ENCODE measurements around the gene KCNQ2.

The KCNQ2 gene

DNA sequence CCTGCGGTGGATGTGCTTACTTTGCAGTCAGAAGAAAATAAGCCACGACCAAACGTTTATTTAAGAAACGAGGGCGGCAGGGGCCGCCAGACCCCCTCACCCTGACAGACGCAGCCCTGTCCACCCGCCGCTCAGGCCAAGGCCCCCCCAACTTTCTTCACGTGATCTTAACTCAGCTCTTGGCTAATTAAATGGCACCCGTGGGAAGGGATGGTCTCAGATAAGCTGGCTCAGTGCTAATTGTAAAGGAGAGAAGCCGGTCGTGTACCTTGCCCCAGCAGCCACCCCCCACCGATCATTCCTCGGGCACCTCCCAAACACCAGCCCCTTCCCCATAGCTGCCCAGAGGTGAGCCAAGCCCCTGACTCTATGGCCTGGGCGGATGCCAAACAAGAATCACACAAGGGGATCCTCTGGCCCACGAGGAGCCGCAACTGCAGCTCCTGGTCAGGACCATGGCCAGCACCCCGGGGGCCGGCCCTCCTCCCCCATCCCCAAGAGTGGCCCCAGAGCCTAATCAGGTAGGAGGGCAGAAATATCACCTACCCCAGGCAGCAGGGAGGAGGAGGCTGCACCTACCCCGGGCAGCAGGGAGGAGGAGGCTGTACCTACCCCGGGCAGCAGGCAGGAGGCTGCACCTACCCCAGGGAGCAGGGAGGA is 11.2 kb downstream of the KCNQ2 start:
- DNase-seq (ENCODE audit: low spot score in 2 of 2) = no peak
- H3K4me3 Mint-ChIP-seq = no peak overlapping the region
- no peak overlapping the region for H3K27ac Mint-ChIP-seq
- no peaks in the 10 kb centered on the region for H3K9me3 Mint-ChIP-seq
- ATAC-seq = no peak
- H3K4me1 Mint-ChIP-seq = no peaks in the 10 kb centered on the region
- no peaks in the 10 kb centered on the region for H3K36me3 Mint-ChIP-seq

DNA sequence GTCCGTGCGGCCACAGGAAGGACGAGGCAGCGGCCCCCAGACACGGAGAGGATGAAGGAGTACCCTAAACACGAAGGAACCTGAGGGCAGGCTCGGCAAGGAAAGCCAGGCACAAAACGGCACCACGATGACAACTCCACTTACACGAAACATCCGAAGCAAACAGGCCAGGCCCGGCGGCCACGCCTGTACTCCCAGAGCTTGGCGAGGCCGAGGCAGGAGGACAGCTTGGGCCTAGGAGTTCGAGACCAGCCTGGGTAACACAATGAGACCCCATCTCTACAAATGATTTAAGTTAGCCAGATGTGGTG is 13.4 kb downstream of the KCNQ2 start:
- no peaks in the 10 kb centered on the region for H3K4me1 Mint-ChIP-seq
- DNase-seq (ENCODE audit: low spot score in 2 of 2) (no peak), ATAC-seq (no peak)
- no peak overlapping the region for H3K4me3 Mint-ChIP-seq
- H3K27ac Mint-ChIP-seq = no peak overlapping the region
- H3K36me3 Mint-ChIP-seq = no peaks in the 10 kb centered on the region
- no peaks in the 10 kb centered on the region for H3K9me3 Mint-ChIP-seq

DNA sequence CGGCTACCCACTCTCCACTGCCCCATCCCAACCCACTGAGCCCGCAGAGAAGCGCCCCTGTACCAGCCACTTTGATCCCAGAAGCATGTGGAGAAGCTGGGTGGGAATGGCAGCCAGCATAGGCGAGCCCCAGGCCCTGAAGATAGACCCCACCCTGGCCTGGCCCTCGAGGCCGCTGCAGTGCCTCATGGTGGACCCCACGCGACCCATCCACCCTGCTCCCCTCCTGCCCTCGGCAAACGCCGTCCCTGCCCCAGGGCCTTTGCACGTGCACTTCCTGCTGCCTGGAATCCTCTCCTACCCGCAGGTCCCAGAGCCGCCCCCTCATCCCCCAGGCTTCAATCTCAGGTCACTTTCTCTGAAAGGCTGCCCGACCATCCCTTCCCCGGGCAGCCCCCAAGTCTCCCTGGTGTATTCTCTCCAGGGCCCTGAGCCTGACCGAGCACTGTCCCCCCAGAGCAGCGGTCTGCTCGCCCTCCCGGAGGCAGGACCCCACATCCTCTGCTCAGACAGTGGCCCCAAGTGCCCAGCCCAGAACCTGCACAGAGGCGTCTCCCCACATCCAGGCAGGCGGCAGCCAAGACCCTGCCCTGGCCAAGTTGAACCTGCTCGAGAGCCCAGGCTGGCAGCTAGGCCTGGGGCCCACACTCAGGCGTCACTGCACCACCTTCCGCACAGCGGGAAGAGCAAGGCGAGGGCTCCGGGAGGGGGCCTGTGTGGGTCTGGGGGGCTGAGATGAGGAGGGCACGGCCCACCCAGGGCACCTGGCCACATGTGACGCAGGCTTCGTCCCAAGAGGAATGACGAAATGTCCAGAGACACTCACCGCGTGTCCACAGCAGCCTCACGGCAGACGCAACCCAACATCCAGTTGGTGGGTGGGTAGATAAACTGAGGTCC is 14.0 kb downstream of the KCNQ2 start:
- no peaks in the 10 kb centered on the region for H3K4me1 Mint-ChIP-seq

DNA sequence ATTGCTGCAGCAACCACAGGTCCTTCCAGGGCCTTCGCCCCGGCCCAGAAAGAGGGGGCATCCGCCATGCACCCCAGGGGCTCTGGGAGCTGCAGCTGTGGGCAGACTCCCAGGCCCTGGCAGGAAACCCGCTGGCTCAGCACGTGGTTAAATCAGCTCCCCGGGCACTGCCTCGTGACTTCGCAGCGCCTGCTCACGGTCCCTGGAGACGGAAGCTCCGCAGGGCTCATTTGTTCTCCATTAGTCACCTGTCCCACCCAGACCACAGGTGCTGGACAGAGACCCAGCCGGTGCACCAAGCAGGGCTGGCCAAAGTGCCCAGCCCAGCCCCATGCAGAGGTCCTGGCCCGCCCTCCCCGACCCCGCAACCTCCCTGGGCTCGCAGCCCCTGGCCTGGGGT is 14.7 kb downstream of the KCNQ2 start:
- no peak overlapping the region for H3K27ac Mint-ChIP-seq
- no peak overlapping the region for H3K4me3 Mint-ChIP-seq
- no peak for ATAC-seq

More for the DNA sequence above, 14.0 kb downstream of the KCNQ2 start:
- H3K9me3 Mint-ChIP-seq = no peaks in the 10 kb centered on the region
- H3K4me3 Mint-ChIP-seq = no peak overlapping the region
- no peak overlapping the region for H3K27ac Mint-ChIP-seq
- H3K36me3 Mint-ChIP-seq = no peaks in the 10 kb centered on the region
- no peak for DNase-seq (ENCODE audit: low spot score in 2 of 2)
- ATAC-seq = no peak

DNA sequence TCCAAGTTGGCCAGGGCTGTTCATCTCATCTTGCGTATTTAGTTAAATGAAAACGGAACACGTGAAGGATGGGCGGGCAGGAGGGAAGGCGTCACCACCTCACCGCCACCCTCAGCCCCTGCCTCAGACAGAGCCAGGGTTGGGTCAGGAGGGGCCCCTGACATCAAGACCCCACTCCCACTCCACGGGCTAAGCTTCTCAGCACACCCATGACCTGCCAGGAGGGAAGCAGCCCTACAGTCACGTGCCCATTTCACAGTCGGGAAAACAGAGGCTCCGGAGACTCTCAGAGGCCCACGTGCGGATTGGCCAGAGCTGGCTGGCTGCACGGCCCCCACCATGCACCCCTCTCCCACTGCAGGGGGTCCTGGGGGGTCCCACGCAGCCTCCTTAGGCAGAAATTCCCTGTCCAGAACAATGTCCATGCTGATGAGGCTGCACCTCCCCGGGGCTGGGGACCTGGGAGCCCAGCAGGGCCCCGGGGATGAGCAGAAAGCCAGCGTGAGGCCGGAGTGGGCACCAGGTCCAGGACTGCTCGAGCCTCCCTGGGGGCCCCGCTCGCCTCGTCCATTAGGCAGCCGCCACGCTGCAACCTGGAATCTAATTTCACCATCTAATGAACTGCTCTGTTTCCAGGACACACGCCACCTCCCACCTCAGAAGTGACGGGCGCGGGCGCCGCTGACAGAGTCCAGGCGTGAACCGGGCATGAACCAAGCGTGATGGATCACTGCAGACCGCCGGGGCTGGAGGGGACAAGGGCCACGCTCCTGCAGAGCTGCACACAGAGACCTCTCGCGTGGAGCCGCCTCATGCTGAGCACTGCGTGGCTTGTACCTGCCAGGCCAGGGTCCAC is 15.8 kb downstream of the KCNQ2 start:
- no peaks in the 10 kb centered on the region for H3K36me3 Mint-ChIP-seq
- no peaks in the 10 kb centered on the region for H3K9me3 Mint-ChIP-seq
- H3K4me1 Mint-ChIP-seq = no peaks in the 10 kb centered on the region
- H3K27ac Mint-ChIP-seq = no peak overlapping the region
- H3K4me3 Mint-ChIP-seq = no peak overlapping the region
- ATAC-seq (no peak), DNase-seq (ENCODE audit: low spot score in 2 of 2) (no peak)

More for the DNA sequence above, 14.7 kb downstream of the KCNQ2 start:
- no peaks in the 10 kb centered on the region for H3K4me1 Mint-ChIP-seq
- H3K36me3 Mint-ChIP-seq = no peaks in the 10 kb centered on the region
- DNase-seq (ENCODE audit: low spot score in 2 of 2) = no peak
- no peaks in the 10 kb centered on the region for H3K9me3 Mint-ChIP-seq

DNA sequence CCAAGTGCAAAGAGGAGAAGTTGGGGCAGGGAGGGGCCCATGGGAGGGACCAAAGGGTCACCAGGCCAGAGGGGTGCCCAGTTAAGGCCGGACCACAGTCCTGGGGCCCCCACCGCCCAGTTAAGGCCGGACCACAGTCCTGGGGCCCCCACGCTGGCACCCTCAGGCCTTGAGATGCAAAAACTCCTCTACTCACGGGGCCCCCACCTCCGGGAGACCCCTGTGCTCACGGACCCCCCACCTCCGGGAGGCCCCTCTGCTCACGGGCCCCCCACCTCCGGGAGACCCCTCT is 16.9 kb downstream of the KCNQ2 start:
- DNase-seq (ENCODE audit: low spot score in 2 of 2) (no peak), ATAC-seq (no peak)
- no peak overlapping the region for H3K4me3 Mint-ChIP-seq
- no peaks in the 10 kb centered on the region for H3K36me3 Mint-ChIP-seq
- H3K27ac Mint-ChIP-seq = no peak overlapping the region
- no peaks in the 10 kb centered on the region for H3K4me1 Mint-ChIP-seq
- no peaks in the 10 kb centered on the region for H3K9me3 Mint-ChIP-seq

DNA sequence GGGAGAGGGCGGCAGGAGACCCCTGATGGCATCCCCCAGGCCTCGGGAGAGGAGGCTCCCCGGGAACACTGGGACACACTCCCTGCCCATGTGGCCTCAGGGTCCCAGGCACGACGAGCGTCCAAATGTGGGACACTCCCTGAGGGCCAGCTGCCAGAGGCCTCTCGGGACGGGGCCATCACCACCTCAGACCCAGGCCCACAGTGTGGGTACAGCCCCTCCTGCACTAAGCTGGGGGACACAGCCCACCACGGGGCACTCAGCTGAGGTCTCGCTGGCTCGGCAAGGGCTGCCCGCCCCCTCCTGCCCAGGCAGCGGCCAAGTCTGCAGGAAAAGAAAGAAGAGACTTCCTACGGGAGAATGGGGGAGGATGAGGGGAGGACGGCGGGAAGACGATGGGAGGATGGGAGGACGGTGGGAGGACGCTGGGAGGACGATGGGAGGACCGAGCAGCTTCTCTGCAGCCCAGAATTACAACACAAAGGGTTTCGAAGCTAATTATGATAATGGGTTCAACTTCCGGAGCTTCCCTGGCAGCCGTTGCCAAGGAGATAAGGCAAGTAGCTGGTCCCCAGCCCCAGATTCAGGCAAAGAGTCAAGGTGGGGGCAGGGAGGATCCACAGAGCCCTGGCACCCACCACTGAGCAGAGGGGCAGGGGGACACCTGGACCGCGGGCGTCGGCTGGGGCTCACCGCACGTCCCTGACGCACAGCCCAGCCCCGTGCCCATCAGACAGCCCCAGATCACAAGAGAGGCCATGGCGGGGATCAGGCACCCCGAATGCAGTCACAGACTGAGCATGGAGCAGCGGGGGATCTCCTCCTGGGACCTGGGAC is 17.5 kb downstream of the KCNQ2 start:
- Mint-ChIP-seq H3K9me3 (no peaks in the 10 kb centered on the region), H3K36me3 (no peaks in the 10 kb centered on the region), H3K27ac (no peak overlapping the region), H3K4me1 (no peaks in the 10 kb centered on the region), H3K4me3 (no peak overlapping the region)
- no peak for DNase-seq (ENCODE audit: low spot score in 2 of 2)
- no peak for ATAC-seq

DNA sequence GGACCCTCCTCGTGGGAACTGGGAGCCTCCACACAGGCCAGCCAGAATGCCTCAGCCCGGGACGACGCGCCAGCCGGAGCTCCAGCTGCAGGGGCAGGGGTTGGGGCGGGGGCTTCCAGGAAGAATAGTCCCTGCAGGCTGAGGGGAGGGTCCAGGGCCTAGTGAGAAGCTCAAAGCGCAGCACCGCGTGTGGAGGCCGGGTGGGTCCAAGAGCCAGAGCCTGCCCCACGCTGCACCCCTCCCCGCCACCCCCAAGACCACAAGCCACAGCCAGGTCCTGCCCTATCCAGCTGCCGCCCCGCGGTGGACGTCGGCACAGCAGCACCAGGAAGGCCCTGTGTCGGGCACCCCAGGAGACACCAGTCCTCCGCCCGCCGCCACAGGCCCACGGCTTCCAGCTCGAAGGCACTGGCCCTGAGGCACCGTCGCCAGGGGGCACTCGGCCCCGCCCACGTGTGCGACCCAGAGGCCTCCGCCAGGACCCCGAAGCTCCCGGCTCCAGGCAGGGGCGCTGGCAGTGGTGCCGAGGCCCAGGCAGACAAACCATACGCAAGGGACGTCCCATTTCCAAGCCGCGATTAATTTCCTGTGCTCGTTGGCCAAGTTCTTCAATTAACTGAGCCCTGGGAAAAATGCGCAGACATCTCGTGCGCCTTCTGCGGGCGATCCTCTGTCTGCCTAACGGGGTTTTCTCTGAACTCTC is 19.5 kb downstream of the KCNQ2 start:
- DNase-seq (ENCODE audit: low spot score in 2 of 2) (no peak), ATAC-seq (peak; percentile 29)
- Mint-ChIP-seq H3K27ac (no peak overlapping the region), H3K4me1 (no peaks in the 10 kb centered on the region), H3K4me3 (no peak overlapping the region), H3K36me3 (no peaks in the 10 kb centered on the region), H3K9me3 (no peaks in the 10 kb centered on the region)

DNA sequence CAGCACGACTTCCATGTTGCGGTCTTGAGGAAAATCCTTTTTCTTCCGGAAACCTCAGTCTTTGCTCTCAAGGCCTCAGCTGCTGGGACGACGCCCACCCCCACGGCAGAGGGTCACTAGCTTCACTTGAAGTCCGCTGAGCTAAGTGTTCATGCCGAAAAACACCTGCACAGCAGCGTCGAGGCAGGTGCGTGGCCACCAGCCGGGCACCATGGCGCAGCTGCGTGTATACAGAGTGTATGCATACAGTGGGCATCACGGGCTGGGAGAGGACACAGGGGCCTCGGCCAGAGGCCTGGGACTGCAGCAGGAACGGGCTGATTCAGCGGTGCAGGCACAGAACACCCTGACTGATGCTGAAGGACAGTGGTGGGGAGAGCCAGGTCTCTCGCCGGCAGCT is 20.1 kb downstream of the KCNQ2 start:
- H3K9me3 Mint-ChIP-seq = no peaks in the 10 kb centered on the region
- no peak overlapping the region for H3K4me3 Mint-ChIP-seq
- DNase-seq (ENCODE audit: low spot score in 2 of 2) (no peak), ATAC-seq (peak; percentile 3)
- no peak overlapping the region for H3K27ac Mint-ChIP-seq
- no peaks in the 10 kb centered on the region for H3K4me1 Mint-ChIP-seq
- H3K36me3 Mint-ChIP-seq = no peaks in the 10 kb centered on the region

DNA sequence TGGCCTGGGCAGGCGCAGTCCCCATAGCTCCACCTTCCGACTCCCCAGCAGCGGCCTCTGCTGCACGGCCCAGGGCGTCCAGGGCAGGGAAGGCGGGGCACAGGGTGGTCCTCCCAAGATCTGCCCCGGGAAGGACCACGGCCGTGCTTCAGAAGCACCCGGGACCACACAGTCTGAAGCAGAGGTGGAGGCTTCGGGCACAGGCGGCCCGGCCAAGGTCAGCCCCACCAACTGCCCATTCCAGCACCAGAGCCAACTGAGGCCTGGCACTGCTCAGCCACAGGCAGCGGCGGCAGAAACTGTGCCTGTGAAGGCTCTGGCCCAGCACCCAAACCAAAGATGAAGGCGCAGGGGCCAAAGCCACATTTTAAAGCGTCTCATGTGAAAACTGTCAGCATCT is 20.6 kb downstream of the KCNQ2 start:
- H3K36me3 Mint-ChIP-seq = no peaks in the 10 kb centered on the region
- no peak for ATAC-seq
- H3K4me3 Mint-ChIP-seq = no peak overlapping the region
- no peaks in the 10 kb centered on the region for H3K4me1 Mint-ChIP-seq
- H3K9me3 Mint-ChIP-seq = no peaks in the 10 kb centered on the region
- no peak for DNase-seq (ENCODE audit: low spot score in 2 of 2)
- H3K27ac Mint-ChIP-seq = no peak overlapping the region

DNA sequence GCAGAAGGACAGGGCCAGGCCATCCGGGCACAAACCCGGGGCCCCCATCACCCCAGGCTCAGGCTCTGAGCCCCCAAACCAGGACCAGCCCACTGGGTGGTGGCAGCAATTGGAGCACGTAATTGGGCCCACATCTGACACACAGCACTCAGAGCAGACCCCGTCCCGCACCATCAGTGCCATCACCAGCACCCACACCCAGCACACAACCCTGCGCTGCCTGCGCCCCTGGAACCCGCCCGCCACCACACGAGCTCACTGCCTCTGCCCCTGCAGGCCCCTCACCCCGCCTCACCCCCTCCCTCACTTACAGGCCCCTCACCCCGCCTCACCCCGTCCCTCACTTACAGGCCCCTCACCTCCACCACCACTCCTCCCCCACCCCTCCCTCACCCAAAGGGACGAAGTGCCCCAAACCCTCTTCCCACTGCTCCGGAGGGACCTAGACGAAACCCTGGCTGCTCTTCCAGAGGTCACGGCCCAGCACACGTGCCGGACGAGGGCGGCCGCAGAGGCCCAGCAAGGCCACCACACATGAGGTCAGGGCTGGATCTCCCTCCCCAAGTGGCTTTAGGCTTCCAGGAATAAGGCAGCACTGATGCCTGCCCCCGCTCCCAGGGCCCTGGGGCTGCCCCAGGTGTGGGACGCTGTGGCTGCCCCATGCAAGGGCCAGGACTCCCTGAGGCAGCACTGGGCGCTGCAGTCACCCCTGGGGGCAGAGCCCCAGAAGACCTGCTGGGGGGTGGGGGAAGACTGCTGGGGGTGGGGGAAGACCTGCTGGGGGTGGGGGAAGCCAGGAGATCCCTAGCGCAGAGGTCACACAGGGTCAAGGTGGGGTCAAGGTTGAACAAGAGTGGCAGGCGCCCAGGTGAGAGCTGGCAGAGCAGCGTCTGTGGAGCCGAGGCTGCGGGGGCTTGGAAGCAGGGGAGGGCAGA is 22.4 kb downstream of the KCNQ2 start:
- ATAC-seq (no peak), DNase-seq (ENCODE audit: low spot score in 2 of 2) (no peak)
- Mint-ChIP-seq H3K36me3 (no peaks in the 10 kb centered on the region), H3K9me3 (no peaks in the 10 kb centered on the region), H3K4me3 (no peak overlapping the region), H3K27ac (no peak overlapping the region), H3K4me1 (no peaks in the 10 kb centered on the region)

DNA sequence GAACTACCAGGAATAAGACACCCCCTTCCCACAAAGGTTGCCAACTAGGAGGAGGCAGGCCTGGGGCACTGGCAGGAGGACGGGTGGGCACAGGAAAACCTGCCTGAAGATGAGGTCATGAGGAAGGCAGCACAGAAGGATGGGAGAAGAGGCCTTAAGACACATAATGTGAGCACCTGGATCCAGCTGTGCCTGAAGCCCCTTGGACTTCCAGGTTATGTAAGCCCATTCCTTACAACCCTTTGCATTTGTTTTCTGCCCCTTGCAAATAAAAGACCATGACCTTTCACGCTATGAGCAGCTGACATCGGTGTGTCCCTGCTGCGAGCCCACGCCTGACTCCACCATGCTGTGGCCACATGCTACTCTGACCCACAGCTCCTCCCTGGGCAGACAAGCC is 23.4 kb downstream of the KCNQ2 start:
- no peak for ATAC-seq
- no peaks in the 10 kb centered on the region for H3K4me1 Mint-ChIP-seq
- no peak overlapping the region for H3K4me3 Mint-ChIP-seq
- no peak overlapping the region for H3K27ac Mint-ChIP-seq
- H3K9me3 Mint-ChIP-seq = no peaks in the 10 kb centered on the region
- no peak for DNase-seq (ENCODE audit: low spot score in 2 of 2)
- no peaks in the 10 kb centered on the region for H3K36me3 Mint-ChIP-seq

DNA sequence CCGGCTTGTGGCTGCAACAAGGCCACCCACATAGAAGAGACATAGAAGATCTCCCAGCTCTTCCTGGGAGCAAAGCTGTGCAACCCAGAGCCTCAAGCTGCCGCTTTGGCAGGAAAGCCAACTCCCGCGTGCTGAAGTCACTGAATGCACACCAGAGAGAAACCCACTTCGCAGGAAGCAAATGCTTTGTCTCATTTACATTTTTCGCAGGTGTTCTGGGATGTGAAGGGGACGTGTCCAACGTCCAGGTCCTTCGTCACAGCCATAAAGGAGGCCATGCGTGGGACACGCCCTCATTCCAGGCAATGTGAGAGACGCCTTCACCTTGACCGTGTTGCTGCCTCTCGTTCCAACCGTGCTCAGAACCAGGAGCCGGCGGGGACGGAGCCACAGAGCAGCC is 24.4 kb downstream of the KCNQ2 start:
- Mint-ChIP-seq H3K4me3 (no peak overlapping the region), H3K36me3 (peaks cover 8% of the 10 kb centered on the region), H3K9me3 (no peaks in the 10 kb centered on the region), H3K4me1 (peaks cover 7% of the 10 kb centered on the region), H3K27ac (no peak overlapping the region)
- no peak for DNase-seq (ENCODE audit: low spot score in 2 of 2)
- no peak for ATAC-seq

DNA sequence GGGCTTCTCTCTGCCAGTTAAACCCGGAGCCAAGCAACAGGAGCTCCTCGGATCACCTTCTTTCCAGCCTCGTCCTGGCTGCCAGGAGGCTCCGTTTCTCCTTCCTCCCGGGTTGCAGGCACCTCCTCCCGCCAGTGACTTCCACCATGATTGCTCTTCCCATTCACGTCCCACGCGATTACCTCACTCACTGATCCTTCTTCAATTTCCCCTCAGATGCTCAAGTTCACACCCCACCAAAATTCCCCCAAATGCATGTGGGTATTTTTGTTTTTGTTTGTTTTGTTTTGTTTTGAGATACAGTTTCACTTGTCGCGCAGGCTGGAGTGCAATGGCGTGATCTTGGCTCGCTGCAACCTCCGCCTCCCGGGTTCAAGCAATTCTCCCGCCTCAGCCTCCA is 25.1 kb downstream of the KCNQ2 start:
- H3K4me3 Mint-ChIP-seq = no peak overlapping the region
- ATAC-seq (no peak), DNase-seq (ENCODE audit: low spot score in 2 of 2) (no peak)
- H3K4me1 Mint-ChIP-seq = peaks cover 14% of the 10 kb centered on the region
- no peak overlapping the region for H3K27ac Mint-ChIP-seq
- H3K36me3 Mint-ChIP-seq = peaks cover 15% of the 10 kb centered on the region
- H3K9me3 Mint-ChIP-seq = no peaks in the 10 kb centered on the region
